HPDE6-E6E7 (cell line): Measurements from ENCODE around the gene GALNT7.

Experiments
- DNase-seq: peaks from one replicate; pipeline ENCODE4 v3.0.0; 2011; ENCODE audit warnings: missing footprints; ENCODE audit errors: extremely low spot score

GALNT7 gene

GRCh38 chr4:173236301-173236700, 67.7 kb downstream of the GALNT7 start:
- DNase-seq: no peak

- DNase-seq: no peak
These were observed 68.5 kb downstream of the GALNT7 start for GRCh38 chr4:173237152-173237551.

- DNase-seq: no peak
These were observed 69.2 kb downstream of the GALNT7 start for GRCh38 chr4:173237762-173238161.

DNA sequence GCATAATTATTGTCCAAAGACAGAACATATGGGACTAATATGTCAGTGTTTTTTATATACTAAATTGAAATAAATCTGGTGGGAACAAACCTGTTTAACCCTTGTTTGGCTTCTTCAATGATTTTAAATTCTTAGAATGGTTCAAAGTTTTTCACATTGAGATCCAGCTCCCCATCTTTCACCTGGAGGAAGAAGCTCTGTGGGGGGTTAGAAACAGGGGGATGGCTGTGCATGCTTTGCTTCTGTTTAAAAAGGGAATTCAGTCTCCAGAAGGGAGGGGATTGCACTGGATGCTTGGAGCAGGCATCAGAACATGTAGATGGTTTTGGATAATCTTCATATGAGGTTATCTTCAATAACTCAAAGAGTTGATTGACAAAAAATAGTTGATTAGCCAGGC, 72.1 kb downstream of the GALNT7 start:
- no peak for DNase-seq

DNA sequence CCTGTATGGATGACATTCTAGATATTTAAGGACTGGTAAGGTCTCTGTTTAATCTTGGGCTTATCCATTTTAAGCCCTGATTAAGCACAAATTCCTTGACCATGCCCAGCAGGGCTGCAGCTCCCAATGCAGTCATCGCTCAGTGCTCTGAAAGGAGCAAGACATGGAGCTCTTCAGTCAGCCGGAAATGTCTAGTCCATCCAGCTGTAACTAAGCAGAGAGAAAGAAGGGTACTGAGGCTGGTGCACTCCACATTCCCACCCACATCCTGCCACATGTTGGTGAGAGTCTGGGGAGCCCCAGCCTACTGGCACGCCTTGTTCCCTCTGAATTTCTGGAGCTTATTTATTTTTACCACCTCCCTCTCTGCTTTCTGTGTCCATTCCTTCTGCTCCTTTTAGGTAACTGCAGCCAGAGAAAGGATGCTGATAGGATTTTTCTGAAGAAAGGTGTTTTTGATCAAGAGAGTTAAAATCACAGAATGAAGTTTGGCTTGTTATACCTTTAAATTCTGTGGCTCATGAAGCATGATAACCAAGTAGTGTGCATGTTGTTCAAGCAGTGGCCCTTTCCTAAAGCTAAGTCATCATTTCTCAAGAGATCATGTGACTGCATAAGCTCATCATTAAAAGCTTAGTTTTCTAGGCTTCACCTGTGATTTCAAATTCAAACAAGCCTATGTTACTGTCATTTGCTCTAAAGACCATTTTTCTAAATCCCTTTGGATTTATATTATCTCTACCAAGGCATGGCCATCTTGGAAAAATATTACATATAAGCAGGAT, 74.0 kb downstream of the GALNT7 start:
- DNase-seq: no peak

- peak; percentile 69 for DNase-seq
These were observed 74.7 kb downstream of the GALNT7 start for GRCh38 chr4:173243321-173243720.

DNA sequence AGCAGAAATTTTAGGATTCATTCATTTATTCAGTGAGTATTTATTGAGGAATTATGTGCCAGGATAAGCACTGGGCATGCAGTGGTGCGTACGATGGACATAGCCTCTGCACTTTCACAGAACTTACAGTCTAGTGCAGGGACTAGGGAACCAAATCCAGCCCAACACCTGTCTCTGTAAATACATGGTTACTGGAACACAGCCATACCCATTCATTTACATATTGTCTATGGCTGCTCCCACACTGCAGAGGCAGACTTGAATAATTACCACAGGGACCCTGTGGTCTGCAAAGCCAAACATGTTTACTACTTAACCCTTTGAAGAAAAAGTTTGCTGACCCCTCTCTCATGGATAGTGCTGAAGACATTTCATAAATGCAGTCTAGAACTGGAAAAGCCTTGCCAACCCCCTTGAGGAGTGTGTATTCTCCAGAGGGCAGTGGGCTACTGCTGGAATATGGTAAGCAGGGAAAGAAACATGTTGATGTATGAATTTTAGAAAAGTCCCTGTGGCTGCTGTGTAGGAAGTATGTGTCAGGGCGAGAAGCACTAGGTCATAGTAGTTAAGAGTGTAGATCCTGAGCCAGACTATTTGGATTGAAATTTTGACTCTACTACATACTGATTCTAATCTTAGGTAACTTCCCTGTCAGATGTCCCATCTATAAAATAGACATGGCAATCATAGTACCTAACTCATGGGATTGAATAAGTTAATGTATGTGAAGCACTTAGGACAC, 75.5 kb downstream of the GALNT7 start:
- DNase-seq: no peak

DNA sequence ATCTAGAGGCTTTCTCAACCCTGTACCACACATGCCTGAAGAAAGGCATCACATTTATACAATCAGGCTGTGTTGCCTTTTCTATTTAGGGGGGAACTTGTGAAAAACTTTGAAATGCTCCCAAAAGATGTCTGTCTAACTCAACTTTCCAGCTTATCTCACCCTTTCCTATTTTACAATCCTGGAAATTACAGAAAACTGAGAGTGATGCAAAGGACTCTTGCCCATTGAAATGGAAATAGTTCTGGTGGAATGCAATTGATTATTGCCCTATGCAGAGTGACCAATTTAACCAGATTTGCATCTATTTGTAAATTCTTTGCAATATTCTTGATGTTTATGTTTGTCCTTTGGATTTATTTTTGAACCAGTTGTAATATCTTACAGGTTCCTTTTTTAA, 77.3 kb downstream of the GALNT7 start:
- no peak for DNase-seq

DNA sequence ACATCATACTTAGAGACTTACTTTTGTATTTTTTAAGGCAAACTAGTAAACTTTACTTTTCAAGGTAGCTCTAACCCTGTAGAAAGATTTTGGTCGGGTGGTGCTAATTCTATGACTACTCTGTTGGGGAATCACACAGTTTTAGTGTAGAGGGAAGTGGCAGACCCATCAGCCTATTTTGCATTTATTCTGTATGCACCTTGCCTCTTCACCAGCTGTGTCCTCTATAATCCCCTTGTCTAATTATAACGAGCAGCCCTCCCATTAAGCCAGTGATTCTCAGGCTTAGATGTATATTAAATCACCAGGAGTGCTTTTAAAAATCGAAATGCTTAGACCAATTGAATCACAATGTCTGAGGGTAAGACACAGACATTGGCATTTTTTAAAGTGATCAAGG, 78.1 kb downstream of the GALNT7 start:
- no peak for DNase-seq

DNA sequence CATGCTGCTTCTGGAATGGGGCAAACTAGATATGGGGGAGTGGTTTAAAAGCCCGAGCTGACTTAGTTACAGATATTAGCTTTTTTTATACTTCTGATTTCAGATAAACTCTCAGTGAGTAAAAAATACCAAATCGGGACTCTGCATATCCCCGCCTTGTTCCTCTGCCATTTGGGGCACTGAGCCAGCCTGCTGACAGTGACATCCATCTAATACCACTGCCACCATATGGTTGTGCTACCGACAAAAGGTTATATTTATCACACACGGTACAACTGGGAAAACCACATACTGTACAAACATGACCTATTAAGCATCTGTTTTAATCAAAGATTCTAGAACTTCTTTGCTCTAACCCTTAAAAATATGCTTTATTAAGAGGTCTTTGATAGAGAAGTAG, 78.7 kb downstream of the GALNT7 start:
- no peak for DNase-seq

DNA sequence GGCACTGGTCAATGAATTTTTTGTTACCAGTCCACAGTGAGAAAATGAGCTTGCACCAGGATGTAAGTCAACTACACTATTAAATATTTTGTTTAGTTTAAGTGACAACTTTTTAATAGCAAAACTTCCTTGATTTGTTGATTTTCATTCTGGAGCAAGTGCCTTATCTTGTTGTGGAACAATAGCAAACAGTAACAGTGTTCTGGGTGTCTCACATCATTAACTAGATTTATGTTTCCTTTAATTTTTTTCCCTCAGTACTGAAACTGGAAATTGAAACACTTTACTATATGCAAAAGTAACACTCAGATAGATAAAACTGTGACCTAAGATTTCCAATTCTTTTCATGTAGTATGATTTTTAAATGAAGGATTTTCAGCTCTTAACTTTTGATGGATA, 80.1 kb downstream of the GALNT7 start:
- no peak for DNase-seq

- DNase-seq: peak; percentile 84
These were observed 83.7 kb downstream of the GALNT7 start for GRCh38 chr4:173252024-173252935.

DNA sequence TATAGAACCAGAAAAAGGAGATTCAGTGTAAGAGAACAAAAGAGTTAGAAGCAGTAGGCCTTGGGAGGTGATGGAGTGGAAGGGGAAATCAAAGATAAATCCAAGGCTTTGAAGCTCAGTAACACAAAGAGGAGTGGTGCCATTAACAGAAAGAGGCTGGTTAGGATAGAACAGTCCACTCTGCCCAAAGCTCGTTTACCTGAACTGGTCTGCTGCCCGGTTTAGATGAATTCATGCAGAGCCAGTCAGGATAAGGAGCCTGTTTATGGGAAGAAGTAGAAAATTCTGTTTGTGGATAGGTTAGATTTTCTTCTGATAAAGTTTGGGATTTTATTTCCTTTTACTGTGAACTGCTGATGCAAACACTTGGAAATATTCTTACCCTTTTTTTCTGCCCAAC, 85.0 kb downstream of the GALNT7 start:
- no peak for DNase-seq

DNA sequence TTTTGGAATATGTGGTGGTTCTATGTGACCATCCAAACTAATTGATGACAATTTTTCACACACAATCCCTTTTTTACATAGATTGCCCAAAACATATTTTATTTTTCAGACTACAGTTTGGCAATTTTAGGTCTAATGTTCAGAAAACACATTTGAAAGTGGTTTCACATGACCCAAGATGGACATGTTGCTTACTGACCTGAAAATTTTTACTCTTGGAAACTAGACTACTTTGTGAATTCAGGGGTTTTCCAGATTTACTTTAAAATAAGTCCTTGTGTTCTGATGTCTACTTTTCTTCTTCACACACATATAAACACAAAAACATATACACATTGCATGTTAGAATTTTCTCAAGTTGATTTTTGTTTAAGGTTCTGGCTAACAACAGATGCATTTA, 86.0 kb downstream of the GALNT7 start:
- no peak for DNase-seq

DNA sequence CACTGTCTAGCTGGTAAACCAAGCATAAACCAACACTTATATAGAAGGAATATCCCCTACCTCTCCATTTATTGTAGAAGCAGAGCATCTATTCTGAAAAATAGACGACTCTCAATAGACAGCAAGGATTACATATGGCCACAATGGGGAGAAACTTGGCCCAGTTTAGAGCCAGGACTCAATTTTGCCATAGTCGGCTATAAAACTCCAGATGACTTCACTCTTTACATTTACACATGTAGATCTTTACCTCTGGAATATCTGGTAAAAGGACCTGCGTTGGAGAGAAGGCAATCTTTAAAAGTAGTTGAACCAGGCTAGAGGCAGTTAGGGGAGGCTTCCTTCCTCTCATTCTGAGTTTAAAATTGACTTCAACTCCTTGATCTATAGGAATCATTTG, 88.2 kb downstream of the GALNT7 start:
- no peak for DNase-seq

DNA sequence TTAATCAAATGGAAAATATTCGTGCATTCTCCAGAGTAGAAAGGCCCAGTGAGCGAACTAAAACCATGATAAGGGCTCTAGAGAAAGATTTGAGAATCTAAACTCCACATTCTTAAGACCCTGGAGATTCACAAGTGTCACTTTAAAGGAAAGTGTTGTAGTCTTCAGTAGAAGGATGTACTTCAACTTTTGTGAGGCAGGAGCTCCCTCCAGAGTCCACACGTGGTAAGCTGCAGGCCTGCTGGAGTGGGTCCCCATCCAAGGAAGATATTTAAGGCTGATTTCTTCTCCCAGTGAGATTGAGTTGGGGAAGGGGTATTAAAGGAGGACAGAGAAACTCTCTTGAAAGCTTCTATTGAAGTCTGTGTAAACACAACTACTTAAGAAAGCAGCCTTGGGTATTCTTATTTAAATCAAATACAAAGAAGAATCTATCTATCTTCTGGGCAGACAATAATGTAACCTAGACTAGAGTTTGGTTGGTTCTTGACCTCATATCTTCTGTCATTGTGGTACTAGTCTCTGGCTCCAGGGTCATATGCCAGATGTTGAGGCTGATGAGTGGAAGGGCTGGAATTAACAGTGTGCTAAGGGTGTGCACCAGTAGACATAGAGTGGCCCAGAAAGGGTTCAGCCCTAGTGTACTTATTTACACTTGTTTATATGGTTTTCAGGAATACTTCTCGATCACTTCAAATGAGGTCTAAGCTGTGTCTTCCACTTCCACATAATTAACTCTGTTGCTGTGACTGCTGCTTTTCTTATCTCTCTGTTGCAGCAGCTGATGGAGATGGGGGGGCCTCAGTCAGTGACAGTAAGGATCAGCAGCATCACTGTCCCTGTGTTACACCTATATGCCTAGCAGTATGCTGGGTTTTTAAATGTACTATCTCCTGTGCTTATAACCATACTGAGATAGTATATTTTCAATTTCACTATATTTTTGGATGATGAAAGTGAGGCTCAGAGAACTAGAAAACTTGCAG, 89.4 kb downstream of the GALNT7 start:
- DNase-seq: peak; percentile 27

DNA sequence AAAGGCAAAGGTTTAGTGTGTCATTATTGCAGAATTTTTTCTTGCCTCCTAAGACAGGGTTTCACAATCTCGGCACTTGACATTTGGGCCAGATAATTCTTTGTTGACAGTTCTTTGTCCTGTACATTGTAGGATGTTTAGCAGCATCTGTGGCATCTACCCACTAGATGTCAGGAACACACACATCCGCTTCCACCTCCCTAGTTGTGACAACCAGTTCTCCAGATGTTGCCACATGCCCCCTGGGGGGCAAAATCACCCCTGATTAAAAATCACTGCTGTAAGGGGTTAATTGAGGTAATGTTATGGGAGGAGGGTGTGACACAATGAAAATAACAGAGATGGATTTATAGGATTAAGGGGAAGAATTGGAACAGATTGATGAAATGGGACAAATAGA, 90.3 kb downstream of the GALNT7 start:
- DNase-seq: no peak

DNA sequence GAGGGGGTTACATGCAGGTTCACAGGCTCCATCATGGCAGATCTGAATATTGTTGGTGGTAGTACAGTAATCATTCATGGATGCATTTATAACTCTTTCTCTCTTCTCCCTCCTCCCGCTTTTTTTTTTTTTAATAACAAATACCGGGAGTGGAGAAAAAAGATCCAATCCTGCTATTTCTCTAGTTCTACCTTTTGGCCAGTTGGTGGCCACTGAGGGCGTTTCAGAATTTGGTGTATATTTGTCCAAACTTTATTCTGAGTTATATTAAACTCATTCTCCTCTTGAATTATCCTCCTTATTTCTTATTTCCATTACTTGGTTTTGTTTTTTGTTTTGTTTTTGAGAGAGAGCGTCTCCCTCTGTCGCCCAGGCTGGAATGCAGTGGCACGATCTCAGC, 90.7 kb downstream of the GALNT7 start:
- no peak for DNase-seq

GRCh38 chr4:173261052-173261451, 92.4 kb downstream of the GALNT7 start:
- no peak for DNase-seq

- no peak for DNase-seq
These were observed 93.8 kb downstream of the GALNT7 start for GRCh38 chr4:173262375-173262774.

- no peak for DNase-seq
These were observed 95.6 kb downstream of the GALNT7 start for GRCh38 chr4:173264245-173264644.
